ENCODE measurements around the gene MANBA.
"Not testable (repeated sequence)": the region's sequence is repeated elsewhere in the genome, so short reads cannot be mapped to it uniquely, and the experiment has no call there.

The MANBA gene

DNA sequence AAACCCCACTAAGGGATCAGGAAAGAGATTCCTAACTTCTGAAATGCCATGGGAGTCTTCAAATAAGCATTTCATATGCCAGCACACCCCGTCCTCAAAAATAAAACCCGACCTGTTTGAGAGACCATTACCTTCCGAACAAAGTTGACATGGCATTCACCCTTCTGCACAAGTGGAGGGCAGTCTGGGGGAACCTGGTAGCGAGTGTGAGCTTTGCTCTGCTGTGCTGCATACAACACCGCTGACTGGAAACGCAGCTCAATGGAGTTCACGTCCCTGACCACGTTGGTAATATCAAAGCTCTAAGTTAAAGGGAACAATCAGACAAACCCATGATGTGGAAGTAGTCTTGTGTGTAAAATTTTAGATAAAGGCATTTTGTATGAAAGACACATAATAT, 38.0 kb downstream of the MANBA start:
- no peak for DNase-seq (ENCODE audit: low read depth)

DNA sequence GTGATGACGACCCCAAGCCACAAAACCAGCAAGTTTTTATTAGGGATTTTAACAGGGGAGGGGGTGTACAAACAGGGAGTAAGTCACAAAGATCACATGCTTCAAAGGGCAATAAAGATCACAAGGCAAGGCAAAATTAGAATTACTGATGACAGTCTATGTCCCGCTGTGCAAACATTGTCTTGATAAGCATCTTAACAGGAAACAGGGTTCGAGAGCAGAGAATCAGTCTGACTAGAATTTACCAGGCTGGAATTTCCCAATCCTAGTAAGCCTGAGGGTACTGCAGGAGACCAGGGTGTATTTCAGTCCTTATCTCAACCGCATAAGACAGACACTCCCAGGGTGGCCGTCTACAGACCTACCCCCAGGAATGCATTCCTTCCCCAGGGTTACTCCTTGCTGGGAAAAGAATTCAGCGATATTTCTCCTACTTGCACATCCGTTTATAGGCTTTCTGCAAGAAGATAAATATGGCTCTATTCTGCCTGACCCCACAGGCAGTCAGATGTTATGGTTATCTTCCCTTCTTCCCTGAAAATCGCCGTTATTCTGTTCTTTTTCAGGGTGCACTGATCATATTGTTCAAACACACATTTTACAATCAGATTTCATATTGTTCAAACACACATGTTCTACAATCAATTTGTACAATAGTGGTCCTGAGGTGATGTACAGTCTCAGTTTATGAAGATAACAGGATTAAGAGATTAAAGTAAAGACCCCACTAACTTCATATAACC, 41.8 kb downstream of the MANBA start:
- DNase-seq (ENCODE audit: low read depth), result not testable (repeated sequence)

DNA sequence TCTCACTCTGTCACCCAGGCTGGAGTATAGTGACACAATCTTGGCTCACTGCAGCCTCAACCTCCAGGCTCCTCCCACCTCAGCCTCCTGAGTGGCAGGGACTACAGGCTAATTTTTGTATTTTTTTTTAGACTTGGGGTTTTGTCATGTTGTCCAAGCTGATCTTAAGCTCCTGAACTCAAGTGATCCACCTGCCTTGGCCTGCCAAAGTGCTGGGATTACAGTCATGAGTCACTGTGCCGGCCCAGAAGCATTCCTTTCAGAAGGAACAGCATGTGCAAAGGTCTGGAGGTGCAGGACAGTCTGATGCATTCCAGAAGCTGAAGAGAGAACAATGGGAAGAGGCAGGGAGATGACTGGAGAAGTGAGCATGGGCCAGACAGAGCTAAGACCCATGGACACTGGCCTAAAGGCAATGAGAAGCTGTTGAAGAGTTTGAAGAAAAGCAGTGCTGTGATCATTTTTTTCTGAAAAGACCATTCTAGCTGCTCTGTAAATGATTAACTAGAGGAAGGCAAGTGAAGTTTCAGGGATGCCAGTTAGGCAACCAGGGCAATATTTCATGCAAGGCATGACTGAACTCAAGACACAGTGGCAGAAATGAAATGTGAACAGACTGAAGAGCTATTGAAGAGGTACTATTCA, 43.2 kb downstream of the MANBA start:
- DNase-seq (ENCODE audit: low read depth), result no peak

DNA sequence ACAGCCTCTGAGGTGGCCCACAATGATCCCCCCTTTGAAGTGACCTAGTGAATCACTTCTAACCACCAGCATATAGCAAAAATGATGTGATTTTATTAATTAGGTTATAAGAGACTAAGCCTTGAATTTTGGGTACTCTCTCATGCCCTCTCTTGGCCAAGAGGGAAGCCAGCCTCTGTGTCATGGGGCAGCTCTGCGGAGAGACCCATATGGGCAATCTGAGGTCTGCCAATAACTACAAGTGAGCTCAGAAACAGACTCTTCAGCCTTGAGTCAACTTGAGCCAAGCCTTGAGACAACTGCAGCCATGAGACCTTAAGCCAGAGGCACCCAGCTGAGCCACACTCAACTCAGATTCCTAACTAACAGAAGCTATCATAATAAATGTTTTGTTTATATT, 45.7 kb downstream of the MANBA start:
- DNase-seq (ENCODE audit: low read depth), result no peak

DNA sequence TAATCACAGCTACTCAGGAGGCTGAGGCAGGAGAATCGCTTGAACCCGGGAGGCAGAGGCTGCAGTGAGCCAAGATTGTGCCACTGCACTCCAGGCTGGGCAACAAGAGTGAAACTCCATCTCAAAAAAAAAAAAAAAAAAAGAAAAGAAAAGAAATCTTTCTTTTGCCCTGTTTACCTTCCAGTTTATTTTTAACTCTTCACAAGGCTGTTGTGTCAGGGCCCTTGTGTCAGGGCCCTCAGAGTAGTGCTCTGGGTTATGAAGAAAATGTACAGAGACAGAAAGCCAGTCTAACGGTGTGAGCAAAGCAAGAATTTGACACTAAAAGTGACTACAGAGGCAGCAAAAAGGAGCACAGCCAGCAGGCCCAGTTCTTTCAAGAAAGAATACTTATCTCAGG, 47.0 kb downstream of the MANBA start:
- DNase-seq (ENCODE audit: low read depth), result not testable (repeated sequence)

DNA sequence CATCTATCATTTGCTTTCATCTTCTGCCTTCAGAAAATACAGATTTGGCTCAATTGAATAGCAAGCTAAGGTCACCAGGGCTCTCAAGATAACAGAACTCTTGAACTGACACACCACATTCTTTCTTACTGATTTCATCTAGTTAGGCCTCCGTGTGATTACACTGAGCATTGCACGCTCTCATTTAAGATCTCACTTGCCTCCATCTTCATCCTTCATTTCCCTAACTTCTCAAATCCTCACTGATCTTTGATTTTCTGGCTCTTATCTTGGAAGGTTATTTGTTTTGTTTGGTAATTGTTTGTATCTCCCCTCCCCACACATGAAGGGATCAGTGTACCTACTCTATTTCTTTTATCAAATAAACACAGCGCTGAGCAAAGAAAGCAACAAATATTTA, 47.7 kb downstream of the MANBA start:
- DNase-seq (ENCODE audit: low read depth), result no peak

DNA sequence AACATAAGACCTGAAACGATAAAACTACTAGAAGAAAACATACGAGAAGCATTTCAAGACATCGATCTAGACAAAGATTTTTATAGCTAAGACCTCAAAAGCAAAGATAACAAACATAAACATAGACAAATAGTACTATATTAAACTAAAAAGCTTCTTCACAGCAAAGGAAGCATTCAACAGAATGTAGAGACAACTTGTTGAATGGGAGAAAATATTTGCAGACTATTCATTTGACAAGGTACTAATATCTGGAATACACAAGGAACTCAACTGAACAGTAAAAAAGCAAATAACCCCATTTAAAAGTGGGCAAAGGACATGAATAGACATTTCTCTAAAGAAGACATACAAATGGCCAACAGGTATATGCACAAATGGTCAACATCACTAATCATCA, 49.8 kb downstream of the MANBA start:
- DNase-seq (ENCODE audit: low read depth), result no peak

DNA sequence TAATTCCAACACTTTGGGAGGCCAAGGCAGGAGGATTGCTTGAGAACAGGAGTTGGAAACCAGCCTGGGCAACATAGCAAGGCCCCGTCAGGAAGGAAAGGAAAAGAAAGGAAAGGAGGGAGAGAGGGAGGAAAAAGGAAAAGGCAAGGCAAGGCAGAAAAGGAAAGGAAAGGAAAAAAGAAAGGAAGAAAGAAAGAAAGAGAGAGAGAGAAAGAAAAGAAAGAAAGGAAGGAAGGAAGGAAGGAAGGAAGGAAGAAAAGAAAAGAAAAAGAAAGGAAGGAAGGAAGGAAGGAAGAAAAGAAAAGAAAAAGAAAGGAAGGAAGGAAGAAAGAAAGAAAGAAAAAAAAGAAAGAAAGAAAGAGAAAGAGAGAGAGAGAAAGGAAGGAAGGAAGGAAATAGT, 51.7 kb downstream of the MANBA start:
- not testable (repeated sequence) for DNase-seq (ENCODE audit: low read depth)

DNA sequence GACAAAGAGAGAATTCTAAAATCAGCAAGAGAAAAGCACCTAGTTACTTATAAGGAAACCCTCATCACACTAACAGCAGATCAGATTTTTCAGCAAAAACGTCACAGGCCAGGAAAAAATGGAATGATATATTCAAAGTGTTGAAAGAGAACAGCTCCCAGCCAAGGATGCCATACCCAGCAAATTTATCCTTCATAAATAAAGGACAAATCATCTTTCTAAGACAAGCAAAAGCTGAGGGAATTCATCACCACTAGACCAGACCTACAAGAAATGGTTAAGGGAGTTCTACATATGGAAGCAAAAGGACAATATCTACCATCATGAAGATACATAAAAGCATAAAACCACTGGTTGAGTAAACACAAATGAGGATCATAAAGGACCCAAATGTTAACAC, 53.6 kb downstream of the MANBA start:
- DNase-seq (ENCODE audit: low read depth), result no peak

DNA sequence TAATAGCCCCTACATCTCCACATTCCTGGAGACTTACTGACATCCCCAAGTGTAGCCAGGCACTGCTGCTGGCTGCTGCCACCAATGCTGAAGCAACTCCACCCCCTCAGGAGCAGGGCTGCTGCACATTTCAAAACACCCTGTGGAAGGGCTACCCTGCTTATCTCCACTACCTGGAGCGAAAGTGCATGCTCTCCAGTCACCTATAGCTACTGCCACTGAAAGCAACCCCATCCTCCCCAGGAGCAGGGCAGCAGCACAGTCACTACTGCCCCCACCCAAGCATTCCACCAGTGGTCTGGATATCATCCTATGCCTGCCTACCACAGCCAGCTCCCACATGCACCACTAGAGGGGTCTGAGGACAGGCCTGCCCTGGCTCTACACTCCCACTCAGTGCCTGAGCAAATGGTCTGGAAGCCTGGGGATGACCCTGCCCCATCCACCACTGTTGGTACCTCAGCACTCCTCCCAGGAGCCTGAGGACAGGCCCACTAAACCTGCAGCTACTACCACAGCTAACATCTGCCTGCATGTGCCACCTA, 55.3 kb downstream of the MANBA start:
- no peak for DNase-seq (ENCODE audit: low read depth)

DNA sequence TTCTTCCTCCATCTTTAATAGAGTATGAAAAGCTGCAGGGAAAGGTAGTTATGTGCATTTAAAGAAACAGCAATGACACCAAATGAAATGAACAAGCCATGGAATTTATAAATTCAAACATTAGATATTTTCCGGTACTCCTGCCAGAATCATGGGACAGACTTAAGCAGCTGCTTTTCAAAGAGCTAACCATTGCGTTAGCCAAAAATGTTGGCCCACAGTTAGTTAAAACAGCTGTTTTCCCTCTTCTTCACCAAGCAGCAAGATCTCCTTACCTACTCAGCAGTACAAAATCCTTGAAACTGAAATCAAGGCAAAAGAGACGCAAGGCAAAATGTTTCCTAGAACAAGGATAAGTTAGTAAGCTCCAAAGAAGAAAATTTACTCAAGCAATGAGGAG, 64.0 kb downstream of the MANBA start:
- DNase-seq (ENCODE audit: low read depth), result no peak

DNA sequence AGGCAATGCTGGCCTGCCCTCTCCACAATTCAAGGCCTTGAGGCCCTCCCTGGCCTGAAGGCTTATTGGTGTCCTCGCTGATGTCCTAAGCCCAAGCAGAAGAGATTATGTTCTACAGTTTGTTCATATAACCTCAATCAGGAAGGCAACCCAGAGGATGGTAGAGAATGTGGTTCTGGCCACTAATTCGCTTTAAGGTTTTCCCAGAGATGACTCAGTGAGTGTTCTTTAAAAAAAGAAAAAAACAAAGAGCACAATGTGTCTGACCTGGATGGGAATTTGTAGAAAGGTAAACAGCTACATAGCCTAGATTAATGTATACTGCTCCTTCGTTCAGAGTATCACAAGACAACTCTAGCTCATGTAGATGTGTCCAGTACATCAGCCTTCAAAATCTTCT, 66.0 kb downstream of the MANBA start:
- DNase-seq (ENCODE audit: low read depth), result no peak

DNA sequence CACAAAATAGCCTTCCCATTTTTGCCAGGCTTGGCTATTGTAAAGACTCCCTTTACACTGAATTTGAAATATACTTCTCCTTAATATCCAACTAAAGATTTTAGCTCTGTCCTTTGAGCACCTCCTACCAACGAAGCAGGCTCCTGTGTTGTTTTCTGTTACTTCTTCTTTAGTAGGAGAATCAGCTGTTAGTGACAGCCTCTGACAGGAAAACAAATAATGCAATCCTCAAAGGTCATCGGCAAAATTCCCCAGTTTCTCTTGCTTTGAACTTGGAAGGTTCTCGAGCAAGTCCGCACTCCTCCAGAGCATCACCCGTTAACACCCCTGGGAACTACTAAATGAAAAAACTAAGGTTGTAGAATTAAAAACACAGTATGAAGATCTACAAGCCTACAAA, 66.9 kb downstream of the MANBA start:
- DNase-seq (ENCODE audit: low read depth), result no peak

DNA sequence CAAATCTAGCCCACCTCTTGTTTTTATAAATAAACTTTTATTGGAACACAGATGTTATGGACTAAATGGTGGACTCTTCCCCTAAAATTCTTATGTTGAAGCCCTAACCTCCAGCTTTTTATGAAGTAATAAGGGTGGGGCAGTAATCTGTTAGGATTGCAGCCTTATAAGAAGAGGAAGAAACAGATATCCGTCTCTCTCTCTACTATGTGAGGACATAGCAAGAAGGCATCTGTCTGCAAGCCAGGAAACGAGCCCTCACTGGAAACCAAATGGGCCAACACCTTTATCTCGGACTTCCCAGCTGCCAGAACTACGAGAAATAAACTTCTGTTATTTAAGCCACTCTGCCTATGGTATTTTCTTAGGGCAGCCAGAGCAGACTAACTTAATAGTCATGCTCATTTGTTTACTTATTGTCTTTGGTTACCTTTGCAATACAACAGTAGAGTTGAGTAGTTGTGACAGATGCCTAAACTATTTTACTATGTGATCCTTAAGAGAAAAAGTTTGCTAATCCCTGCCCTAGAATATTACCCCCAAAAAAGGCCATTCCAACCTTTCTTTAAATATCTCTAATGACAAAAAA, 67.4 kb downstream of the MANBA start:
- DNase-seq (ENCODE audit: low read depth), result no peak

DNA sequence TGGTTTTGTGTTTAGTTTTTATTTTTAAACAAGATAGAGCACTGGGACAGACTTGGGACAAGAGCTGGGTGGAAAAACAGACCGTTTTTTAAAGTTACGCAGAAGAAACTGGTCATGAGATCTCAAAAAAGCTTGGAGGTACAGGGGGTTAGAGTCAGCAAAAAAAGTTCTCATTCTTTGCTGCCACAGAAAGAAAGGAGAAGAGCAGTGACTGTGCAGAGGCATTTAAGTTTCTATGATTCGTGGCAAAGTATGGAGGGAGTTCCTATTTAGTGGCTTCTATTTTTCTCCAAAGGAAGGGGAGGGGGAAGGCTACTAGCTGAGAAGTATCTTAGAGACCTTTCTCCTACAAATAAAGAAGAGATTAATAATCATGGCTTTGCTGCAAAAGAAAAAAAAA, 68.3 kb downstream of the MANBA start:
- no peak for DNase-seq (ENCODE audit: low read depth)

DNA sequence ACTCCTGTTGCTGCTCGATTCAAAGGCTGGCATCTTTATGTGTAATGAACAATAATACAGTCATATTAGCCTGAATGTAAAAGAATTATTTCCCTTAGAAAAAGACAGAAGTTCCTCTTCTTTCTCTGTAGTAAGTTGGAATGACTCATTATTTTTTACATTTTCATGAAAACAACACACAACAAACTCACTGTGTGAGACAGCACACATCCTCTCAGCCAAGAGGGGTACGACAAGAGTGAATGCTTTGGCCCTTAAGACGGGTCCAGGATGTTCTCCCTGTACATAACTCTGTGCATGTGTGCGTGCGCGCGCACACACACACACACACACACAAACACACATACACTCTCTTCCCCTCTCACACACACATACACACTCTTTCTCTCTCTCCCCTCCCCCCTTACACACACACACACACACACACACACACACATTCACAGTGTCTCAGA, 72.8 kb downstream of the MANBA start:
- DNase-seq (ENCODE audit: low read depth), result no peak

DNA sequence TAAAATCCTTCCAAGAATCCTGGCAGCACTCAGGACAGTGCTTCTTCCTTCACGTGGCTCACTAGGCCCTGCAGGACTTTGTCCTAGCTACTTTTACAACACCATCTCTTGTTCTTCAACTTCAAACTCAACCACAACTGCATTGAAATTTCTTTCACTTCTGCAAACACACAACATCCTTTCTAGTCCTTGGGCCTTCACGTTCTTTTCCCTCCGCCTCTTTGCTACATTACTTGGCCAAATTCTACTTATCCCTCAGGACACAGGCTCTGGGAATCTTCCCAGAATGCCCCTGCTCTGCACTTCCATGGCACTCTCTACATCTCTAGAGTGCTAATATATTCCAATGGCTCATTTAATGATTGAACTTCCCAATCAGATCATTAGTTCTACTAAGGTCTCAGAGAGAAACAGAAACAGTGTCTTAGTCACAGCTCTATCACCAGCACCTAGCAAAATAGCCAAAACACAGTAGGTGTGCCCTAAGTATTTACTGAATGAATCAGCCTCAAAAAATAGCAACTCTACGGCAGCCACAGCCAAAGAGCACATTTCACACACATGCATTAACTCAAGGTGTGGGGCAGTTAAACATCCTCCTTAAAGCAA, 73.3 kb downstream of the MANBA start:
- no peak for DNase-seq (ENCODE audit: low read depth)

DNA sequence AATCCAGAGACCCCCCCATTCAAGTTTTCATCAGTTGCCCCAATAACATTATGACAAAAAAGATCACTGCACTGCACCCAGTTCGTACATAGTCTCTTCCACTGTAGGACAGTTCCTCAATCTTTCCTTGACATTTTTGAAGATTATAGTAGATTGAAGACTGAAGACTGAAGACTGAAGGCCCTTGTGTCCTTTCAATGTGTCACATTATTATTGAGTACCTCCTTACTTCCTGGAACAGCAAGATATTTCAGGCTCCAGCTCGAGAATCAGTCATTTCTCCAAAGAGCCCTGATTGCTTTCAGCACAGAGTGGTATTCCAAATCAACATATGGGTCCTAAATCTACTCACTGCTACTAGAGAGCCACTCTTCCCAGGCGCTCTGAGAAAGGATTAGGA, 75.0 kb downstream of the MANBA start:
- DNase-seq (ENCODE audit: low read depth), result no peak

DNA sequence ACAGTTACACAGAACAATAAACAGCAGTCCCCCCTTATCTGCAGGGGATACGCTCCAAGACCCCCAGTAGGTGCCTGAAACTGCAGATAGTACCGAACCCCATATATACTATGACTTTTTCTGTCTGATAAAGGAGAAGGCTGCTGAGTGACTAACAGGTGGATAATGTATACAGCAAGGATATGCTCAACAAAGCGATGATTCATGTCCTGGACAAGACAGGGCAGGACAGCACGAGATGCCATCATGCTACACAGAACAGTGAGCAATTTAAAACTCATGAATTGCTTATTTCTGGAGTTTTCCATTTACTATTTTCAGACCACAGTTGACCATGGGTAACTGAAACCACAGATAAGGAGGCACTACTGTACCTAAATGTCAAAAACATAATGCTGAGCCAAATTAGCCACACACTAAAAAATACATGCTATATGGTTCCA, 76.1 kb downstream of the MANBA start:
- DNase-seq (ENCODE audit: low read depth), result no peak

DNA sequence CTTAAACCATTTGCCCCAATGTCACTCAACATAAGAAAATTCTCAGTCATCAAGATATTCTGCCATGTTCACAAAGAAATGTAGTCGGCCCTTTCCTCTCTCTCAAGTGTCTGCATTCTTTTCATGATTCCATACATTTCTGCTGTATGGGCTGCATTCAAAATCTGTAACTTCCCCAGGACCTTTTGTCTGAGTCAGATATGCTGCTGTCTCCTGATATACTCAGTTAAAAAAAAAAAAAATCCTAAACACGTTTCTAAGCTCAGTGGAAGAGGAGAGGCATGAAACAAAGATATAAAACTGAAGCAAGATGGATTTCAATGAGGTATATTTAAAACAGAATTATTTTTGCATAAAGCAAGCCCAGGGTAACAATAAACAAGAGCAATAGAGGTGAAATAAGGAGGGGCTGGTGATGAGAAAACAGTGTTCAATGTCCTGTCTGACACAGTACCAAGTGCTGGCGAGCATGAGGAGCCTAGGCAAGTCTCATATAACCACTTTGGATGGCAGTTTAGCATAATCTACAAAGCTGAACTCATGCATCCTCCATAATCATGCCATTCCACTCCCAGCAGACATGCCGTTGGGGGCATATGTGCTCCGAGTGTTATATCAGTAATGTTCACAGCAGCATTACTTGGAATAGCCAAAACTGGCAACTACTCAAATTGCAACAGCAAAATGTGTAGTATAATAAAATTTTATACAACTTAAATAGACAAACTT, 76.7 kb downstream of the MANBA start:
- DNase-seq (ENCODE audit: low read depth), result no peak

DNA sequence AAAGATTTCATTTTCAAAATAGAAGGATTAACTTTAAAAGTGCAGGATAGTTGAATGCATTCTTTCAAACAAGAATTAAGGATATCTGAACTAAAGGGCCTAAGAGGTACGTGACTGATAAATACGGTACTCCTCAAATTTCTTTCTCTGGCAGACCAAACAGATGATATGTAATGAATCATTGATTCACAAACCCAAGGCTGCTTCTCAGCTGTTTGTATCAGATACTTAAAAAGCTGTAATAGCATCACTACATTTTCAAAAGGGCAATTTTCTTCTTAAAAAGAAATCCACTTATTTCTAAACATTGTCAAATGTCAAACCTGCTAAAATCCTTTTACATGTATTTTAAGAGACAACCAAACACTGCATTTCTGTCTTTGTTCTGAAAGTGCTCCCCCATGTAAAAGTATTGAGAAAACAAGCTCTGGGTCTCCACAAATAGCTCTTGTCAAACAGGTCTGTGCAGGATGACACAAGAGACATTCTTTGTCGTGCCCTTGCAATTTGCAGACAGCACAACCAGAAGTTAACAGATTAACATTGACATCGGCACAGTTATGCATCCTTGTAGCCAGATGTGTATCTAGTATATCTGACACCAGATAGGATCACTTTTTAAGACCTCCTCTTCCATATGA, 82.0 kb downstream of the MANBA start:
- no peak for DNase-seq (ENCODE audit: low read depth)

DNA sequence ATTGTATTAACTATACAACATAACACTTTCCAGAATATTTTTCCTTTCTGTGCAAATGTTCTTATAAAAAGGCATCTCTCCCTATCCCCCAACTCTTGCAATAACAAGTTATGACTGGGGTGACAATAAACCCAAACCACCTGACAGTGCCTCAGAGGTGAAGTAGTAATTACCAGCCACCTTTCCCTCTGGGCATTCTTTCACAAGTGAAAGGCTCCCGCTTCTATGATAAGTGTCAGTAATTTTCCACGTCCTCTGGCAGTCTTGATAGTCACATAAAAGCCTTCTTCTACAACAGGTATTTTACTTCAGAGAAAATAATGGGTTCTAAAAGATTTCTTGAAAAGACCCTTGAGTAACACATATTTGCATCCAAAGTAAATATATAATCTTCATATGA, 82.7 kb downstream of the MANBA start:
- DNase-seq (ENCODE audit: low read depth), result no peak
